Measurements from ENCODE around the gene HERC5.
"Not testable (repeated sequence)": the region's sequence is repeated elsewhere in the genome, so short reads cannot be mapped to it uniquely, and the experiment has no call there.

The HERC5 gene

DNA sequence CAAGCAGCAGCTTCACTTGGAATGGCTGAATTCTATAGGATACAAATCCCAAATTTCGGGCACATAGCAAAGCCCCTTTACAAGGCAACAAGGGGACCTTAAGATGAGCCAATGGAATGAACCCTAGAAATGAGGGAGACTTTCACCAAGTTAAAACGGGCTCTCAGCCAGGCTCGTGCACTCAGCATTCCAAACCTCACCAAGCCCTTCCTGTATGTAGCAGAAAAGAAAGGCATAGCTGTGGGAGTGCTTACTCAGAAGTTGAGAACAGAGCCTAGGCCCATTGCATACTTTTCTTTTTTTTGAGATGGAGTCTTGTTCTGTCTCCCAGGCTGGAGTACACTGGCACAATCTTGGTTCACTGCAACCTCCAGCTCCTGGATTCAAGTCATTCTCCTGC lies 10.8 kb upstream of the HERC5 start:
- no peaks in the 10 kb centered on the region for H3K9me3 ChIP-seq (ENCODE audit: control insufficient read depth, low read length)
- H3K27me3 ChIP-seq (replicated peaks; ENCODE audit: control insufficient read depth, insufficient read depth, low read length, poor library complexity, severe bottlenecking), result no peaks in the 10 kb centered on the region
- DNase-seq, result no peak
- H3K4me3 ChIP-seq (ENCODE audit: insufficient read depth, low read depth, low read length, poor library complexity, severe bottlenecking), result no peak overlapping the region
- H3K27ac ChIP-seq (ENCODE audit: insufficient read depth, low read length, poor library complexity, severe bottlenecking), result no peak overlapping the region
- H3K4me1 ChIP-seq (ENCODE audit: control insufficient read depth, insufficient read depth, low read length, poor library complexity, severe bottlenecking), result no peaks in the 10 kb centered on the region
- H3K36me3 ChIP-seq (ENCODE audit: control insufficient read depth, insufficient read depth, low read length), result peaks cover 7% of the 10 kb centered on the region

DNA sequence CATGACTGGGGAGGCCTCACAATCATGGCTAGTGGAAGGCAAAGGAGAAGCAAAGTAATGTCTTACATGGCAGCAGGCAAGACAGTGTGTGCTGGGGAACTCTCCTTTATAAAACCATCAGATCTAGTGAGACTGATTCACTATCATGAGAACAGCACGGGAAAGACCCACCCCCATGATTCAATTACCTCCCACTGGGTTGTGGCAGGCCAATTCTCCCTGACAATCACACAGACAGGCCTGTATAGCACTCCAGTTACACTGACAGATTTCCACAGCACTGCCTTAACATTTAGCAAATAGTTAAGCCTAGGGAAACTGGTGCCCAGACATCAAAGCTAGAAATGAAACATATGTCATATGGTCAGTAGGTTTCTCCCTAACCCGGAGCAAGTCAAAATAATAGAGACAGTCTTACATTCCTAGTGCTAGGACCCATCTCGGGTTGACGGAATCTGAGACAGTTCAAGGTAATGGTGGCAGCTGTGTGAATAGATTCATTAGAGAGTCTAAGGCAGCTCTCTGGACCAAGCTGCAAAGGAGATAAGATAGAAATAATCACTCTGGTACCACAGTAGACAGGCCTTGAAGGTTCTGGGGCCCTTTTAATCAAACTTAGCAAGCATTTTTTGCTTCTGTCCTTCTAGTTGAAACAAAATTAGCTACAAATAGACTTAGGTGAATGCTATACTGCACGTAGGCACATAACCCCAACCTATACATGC lies 9.4 kb upstream of the HERC5 start:
- H3K36me3 ChIP-seq (ENCODE audit: control insufficient read depth, insufficient read depth, low read length), result peaks cover 4% of the 10 kb centered on the region
- no peak overlapping the region for H3K4me3 ChIP-seq (ENCODE audit: insufficient read depth, low read depth, low read length, poor library complexity, severe bottlenecking)
- DNase-seq, result no peak
- no peaks in the 10 kb centered on the region for H3K27me3 ChIP-seq (replicated peaks; ENCODE audit: control insufficient read depth, insufficient read depth, low read length, poor library complexity, severe bottlenecking)
- H3K9me3 ChIP-seq (ENCODE audit: control insufficient read depth, low read length), result no peaks in the 10 kb centered on the region
- H3K4me1 ChIP-seq (ENCODE audit: control insufficient read depth, insufficient read depth, low read length, poor library complexity, severe bottlenecking), result no peaks in the 10 kb centered on the region
- H3K27ac ChIP-seq (ENCODE audit: insufficient read depth, low read length, poor library complexity, severe bottlenecking), result no peak overlapping the region

DNA sequence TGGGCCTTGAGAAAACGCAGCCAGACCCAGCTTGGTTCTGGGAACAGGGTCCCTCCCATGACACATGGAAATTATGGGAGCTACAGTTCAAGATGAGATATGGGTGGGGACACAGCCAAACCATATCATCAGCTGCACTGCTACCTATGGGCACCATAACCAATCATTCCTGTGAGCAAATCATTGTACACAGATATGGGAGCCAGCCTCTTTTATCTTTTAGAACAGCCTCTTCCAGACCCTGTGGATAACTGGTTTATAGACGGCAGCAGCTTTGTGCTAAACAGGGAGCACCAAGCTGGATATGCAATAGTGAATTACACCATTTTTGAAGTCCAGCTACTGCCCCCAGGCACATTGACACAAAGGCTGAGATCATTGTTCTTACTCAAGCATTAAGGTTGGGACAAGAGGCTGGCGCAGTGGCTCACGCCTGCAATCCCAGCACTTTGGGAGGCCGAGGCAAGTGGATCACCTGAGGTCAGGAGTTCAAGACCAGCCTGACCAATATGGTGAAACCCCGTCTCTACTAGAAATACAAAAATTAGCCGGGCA lies 8.6 kb upstream of the HERC5 start:
- H3K27ac ChIP-seq (ENCODE audit: insufficient read depth, low read length, poor library complexity, severe bottlenecking); H3K36me3 ChIP-seq (ENCODE audit: control insufficient read depth, insufficient read depth, low read length); H3K4me3 ChIP-seq (ENCODE audit: insufficient read depth, low read depth, low read length, poor library complexity, severe bottlenecking); DNase-seq; H3K4me1 ChIP-seq (ENCODE audit: control insufficient read depth, insufficient read depth, low read length, poor library complexity, severe bottlenecking); H3K27me3 ChIP-seq (replicated peaks; ENCODE audit: control insufficient read depth, insufficient read depth, low read length, poor library complexity, severe bottlenecking); H3K9me3 ChIP-seq (ENCODE audit: control insufficient read depth, low read length): not testable (repeated sequence)

DNA sequence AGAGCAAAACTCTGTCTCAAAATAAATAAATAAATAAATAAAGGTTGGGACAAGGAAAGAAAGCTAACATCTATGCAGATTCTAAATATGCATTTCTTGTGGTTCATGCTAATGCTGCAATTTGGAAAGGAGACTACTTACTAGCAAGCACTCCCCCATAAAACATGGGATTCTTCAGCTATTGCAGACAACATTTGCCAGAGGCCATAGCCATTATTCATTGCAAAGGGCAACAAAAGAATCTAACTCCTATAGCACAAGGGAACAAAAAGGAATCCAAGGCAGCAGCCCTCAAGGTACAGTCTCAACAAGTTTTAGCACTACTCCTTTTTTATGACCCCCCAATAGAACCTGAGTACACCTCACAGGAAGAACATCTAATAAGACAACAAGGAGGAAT lies 8.0 kb upstream of the HERC5 start:
- H3K4me1 ChIP-seq (ENCODE audit: control insufficient read depth, insufficient read depth, low read length, poor library complexity, severe bottlenecking), result no peaks in the 10 kb centered on the region
- no peaks in the 10 kb centered on the region for H3K36me3 ChIP-seq (ENCODE audit: control insufficient read depth, insufficient read depth, low read length)

DNA sequence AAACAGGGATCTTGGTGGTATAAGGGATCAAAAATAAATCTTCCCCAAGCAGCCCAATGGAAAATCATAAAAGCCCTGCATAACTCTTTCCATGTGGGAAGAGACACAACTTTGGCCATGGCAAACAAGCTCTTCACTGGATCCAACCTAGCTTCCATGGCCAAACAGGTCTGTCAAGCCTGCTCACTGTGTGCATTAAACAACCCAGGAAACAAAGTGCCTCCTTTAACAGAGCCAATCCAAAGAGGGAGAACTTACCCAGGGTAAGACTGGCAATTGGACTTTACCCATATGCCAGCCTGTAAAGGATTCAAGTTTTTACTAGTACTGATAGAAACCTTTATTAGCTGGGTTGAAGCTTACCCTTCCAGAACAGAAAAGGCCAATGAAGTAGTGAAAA lies 7.6 kb upstream of the HERC5 start:
- no peaks in the 10 kb centered on the region for H3K4me1 ChIP-seq (ENCODE audit: control insufficient read depth, insufficient read depth, low read length, poor library complexity, severe bottlenecking)
- no peaks in the 10 kb centered on the region for H3K9me3 ChIP-seq (ENCODE audit: control insufficient read depth, low read length)
- no peaks in the 10 kb centered on the region for H3K27me3 ChIP-seq (replicated peaks; ENCODE audit: control insufficient read depth, insufficient read depth, low read length, poor library complexity, severe bottlenecking)
- no peak overlapping the region for H3K27ac ChIP-seq (ENCODE audit: insufficient read depth, low read length, poor library complexity, severe bottlenecking)
- no peak for DNase-seq
- H3K4me3 ChIP-seq (ENCODE audit: insufficient read depth, low read depth, low read length, poor library complexity, severe bottlenecking), result no peak overlapping the region
- H3K36me3 ChIP-seq (ENCODE audit: control insufficient read depth, insufficient read depth, low read length), result no peaks in the 10 kb centered on the region

More for the DNA sequence above, 8.0 kb upstream of the HERC5 start:
- no peak overlapping the region for H3K4me3 ChIP-seq (ENCODE audit: insufficient read depth, low read depth, low read length, poor library complexity, severe bottlenecking)
- no peak for DNase-seq
- no peaks in the 10 kb centered on the region for H3K27me3 ChIP-seq (replicated peaks; ENCODE audit: control insufficient read depth, insufficient read depth, low read length, poor library complexity, severe bottlenecking)
- H3K9me3 ChIP-seq (ENCODE audit: control insufficient read depth, low read length), result no peaks in the 10 kb centered on the region
- no peak overlapping the region for H3K27ac ChIP-seq (ENCODE audit: insufficient read depth, low read length, poor library complexity, severe bottlenecking)

DNA sequence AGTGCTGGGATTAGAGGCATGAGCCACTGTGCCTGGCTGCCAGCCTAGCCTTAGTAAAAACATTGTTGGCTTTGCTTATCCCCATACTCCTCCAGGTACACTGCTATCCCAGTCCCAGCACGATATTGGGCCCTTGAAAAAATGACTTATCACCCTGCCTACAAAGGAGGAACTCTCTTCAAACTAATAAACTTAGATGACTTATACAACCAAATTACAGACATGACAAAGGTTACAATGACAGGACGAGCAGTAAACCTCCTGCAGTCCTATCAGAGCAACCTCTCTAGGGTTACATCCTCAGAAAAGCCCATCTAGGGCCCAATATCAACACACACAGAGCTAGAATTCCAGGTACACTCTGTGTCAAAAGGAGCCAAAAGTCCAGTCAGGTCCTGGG lies 5.7 kb upstream of the HERC5 start:
- H3K36me3 ChIP-seq (ENCODE audit: control insufficient read depth, insufficient read depth, low read length), result no peaks in the 10 kb centered on the region
- no peaks in the 10 kb centered on the region for H3K9me3 ChIP-seq (ENCODE audit: control insufficient read depth, low read length)
- H3K4me3 ChIP-seq (ENCODE audit: insufficient read depth, low read depth, low read length, poor library complexity, severe bottlenecking), result no peak overlapping the region
- DNase-seq, result no peak
- H3K27ac ChIP-seq (ENCODE audit: insufficient read depth, low read length, poor library complexity, severe bottlenecking), result no peak overlapping the region
- peaks cover 2% of the 10 kb centered on the region for H3K4me1 ChIP-seq (ENCODE audit: control insufficient read depth, insufficient read depth, low read length, poor library complexity, severe bottlenecking)
- no peaks in the 10 kb centered on the region for H3K27me3 ChIP-seq (replicated peaks; ENCODE audit: control insufficient read depth, insufficient read depth, low read length, poor library complexity, severe bottlenecking)

DNA sequence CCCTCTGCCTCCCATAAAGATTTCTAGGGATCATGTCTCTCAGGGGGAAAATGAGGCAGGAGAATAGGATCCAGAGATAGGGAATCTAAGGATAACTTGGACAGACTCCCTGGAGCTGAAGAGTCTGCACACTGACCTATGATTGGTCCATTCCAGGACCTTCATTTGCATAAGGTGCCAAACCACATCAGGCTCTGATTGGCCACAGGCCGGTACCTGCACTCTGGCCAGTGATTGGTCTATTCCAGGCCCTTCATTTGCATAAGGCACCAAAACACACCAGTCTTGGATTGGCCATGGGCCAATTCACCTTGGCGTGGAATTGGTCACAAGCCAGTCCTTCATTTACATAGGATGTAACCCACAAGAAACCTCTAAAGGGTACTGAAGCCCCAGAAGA lies 4.0 kb upstream of the HERC5 start:
- Histone ChIP-seq H3K4me1 (ENCODE audit: control insufficient read depth, insufficient read depth, low read length, poor library complexity, severe bottlenecking) (peaks cover 5% of the 10 kb centered on the region), H3K36me3 (ENCODE audit: control insufficient read depth, insufficient read depth, low read length) (no peaks in the 10 kb centered on the region), H3K4me3 (ENCODE audit: insufficient read depth, low read depth, low read length, poor library complexity, severe bottlenecking) (no peak overlapping the region), H3K9me3 (ENCODE audit: control insufficient read depth, low read length) (no peaks in the 10 kb centered on the region), H3K27ac (ENCODE audit: insufficient read depth, low read length, poor library complexity, severe bottlenecking) (no peak overlapping the region), H3K27me3 (replicated peaks; ENCODE audit: control insufficient read depth, insufficient read depth, low read length, poor library complexity, severe bottlenecking) (no peaks in the 10 kb centered on the region)
- no peak for DNase-seq

DNA sequence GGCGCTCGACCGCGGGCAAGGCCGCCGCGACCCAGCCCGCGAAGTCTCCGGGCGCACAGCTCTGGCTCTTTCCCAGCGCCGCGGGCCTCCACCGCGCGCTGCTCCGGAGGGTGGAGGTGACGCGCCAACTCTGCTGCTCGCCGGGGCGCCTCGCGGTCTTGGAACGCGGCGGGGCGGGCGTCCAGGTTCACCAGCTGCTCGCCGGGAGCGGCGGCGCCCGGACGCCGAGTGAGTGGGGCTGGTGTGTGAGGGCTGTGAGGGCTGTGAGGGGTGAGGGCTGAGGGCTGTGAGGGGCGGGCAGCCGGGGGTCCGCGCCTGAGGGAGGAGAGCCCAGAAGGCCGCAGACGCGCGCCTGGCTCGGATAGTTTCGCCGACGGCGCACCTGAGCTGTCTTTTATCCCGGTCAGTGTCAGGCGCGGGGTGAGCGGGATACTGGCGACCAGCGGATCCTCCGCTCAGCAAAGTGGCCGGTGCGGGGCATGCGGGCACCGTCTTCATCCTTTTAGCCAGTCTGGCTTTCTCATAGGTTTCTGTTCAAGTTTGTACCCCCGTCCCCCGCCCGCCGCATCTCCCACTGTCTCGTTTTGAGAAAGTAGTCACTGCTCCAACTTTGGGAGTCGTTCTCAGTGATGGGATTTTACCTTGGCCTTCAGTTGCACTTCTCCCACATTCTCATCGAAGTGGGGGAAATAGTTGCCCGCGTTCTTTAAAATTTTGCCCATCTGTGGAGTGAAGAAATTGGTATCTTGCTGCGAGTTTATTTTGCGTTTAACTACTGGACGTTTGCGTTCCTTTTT lies 586 bp downstream of the HERC5 start:
- Histone ChIP-seq H3K4me3 (ENCODE audit: insufficient read depth, low read depth, low read length, poor library complexity, severe bottlenecking) (peak overlapping the region; percentile 81), H3K36me3 (ENCODE audit: control insufficient read depth, insufficient read depth, low read length) (peaks cover 3% of the 10 kb centered on the region), H3K9me3 (ENCODE audit: control insufficient read depth, low read length) (no peaks in the 10 kb centered on the region), H3K27ac (ENCODE audit: insufficient read depth, low read length, poor library complexity, severe bottlenecking) (peak overlapping the region; percentile 83), H3K4me1 (ENCODE audit: control insufficient read depth, insufficient read depth, low read length, poor library complexity, severe bottlenecking) (peaks cover 7% of the 10 kb centered on the region), H3K27me3 (replicated peaks; ENCODE audit: control insufficient read depth, insufficient read depth, low read length, poor library complexity, severe bottlenecking) (no peaks in the 10 kb centered on the region)
- peak in 1 of 3 donors; percentile 43 for DNase-seq

DNA sequence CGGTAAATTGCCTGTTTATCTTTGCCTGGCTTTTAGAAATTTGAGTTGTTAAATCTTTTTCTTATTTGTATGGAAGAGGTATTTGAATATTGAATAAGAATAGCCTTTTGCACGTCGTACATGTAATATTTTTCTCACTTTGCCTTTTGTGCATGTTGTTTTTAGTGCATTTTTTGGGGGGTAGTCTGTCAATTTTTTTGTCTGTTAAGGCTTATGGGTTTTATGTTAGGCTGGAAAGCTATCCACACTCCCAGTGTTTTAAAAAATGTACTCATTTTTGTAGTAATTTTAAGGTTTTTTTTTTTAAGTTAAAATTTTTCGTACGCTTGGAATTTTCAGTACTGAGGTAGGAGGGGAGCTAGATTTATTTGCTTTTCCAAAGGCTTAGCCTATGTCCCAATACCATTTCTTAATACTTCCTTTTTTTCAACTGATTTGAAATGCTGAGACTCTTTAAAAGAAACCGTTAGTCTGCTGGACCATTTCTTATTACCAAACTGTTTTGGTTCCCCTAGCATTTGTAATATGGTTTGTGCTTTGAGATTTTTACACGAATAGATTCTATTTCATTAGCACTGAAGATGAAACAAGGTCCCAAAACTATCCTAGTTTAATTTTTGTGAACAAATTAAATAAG lies 1.3 kb downstream of the HERC5 start:
- H3K4me1 ChIP-seq (ENCODE audit: control insufficient read depth, insufficient read depth, low read length, poor library complexity, severe bottlenecking), result peaks cover 7% of the 10 kb centered on the region
- H3K9me3 ChIP-seq (ENCODE audit: control insufficient read depth, low read length), result no peaks in the 10 kb centered on the region
- peak overlapping the region; percentile 81 for H3K4me3 ChIP-seq (ENCODE audit: insufficient read depth, low read depth, low read length, poor library complexity, severe bottlenecking)
- DNase-seq, result no peak
- H3K27ac ChIP-seq (ENCODE audit: insufficient read depth, low read length, poor library complexity, severe bottlenecking), result no peak overlapping the region
- H3K36me3 ChIP-seq (ENCODE audit: control insufficient read depth, insufficient read depth, low read length), result peaks cover 3% of the 10 kb centered on the region
- H3K27me3 ChIP-seq (replicated peaks; ENCODE audit: control insufficient read depth, insufficient read depth, low read length, poor library complexity, severe bottlenecking), result no peaks in the 10 kb centered on the region
